GM12873 (cell line): Measurements from ENCODE around the gene EPHA5.

Experiments used
- CTCF ChIP-seq: IDR thresholded peaks from 2 replicates; pipeline ENCODE4 v1.5.1; 2012; ENCODE audit warnings: low read depth, mild to moderate bottlenecking, moderate library complexity, low read length, control low read depth; ENCODE audit not compliant: insufficient read depth; ENCODE audit errors: missing control alignments

The EPHA5 gene

GRCh38 chr4:65461781-65462180, 208.5 kb downstream of the EPHA5 start:
- no peak for TF ChIP-seq CTCF

- no peak for TF ChIP-seq CTCF
Measured at GRCh38 chr4:65457011-65457410, 213.3 kb downstream of the EPHA5 start.

GRCh38 chr4:65456579-65456978, 213.7 kb downstream of the EPHA5 start:
- no peak for TF ChIP-seq CTCF

GRCh38 chr4:65453398-65453797, 216.9 kb downstream of the EPHA5 start:
- no peak for TF ChIP-seq CTCF

- no peak for TF ChIP-seq CTCF
Measured at GRCh38 chr4:65450899-65451298, 219.4 kb downstream of the EPHA5 start.

- TF ChIP-seq CTCF = no peak
Measured at GRCh38 chr4:65437102-65437501, 233.2 kb downstream of the EPHA5 start.

- TF ChIP-seq CTCF = no peak
Measured at GRCh38 chr4:65422109-65422508, 248.2 kb downstream of the EPHA5 start.
